HS-27A (cell line): ENCODE data around the gene RPS14.

ENCODE experiments used
- DNase-seq: peaks from one replicate; pipeline ENCODE4 v3.0.0-alpha.2; 2012; ENCODE audit warnings: low read depth, missing footprints

RPS14 gene

GRCh38 chr5:150400316-150401075, 49.0 kb downstream of the RPS14 start:
- DNase-seq: no peak

- no peak for DNase-seq
These were observed 49.9 kb downstream of the RPS14 start for GRCh38 chr5:150399524-150400211.

- no peak for DNase-seq
These were observed 50.6 kb downstream of the RPS14 start for GRCh38 chr5:150398722-150399523.

- no peak for DNase-seq
These were observed 51.5 kb downstream of the RPS14 start for GRCh38 chr5:150397782-150398721.

GRCh38 chr5:150397146-150397781, 52.3 kb downstream of the RPS14 start:
- DNase-seq: no peak

GRCh38 chr5:150396267-150396666, 53.3 kb downstream of the RPS14 start:
- DNase-seq: no peak

- DNase-seq: no peak
These were observed 53.9 kb downstream of the RPS14 start for GRCh38 chr5:150395688-150395975.

GRCh38 chr5:150394912-150395687, 54.4 kb downstream of the RPS14 start:
- no peak for DNase-seq

GRCh38 chr5:150394131-150394530, 55.4 kb downstream of the RPS14 start:
- DNase-seq: no peak

GRCh38 chr5:150393096-150393645, 56.4 kb downstream of the RPS14 start:
- no peak for DNase-seq

GRCh38 chr5:150392680-150393079, 56.9 kb downstream of the RPS14 start:
- DNase-seq: no peak
